BJ (cell line): ENCODE results near the gene MOGAT2. TPM values are rescaled to one million over a fixed set of nuclear protein-coding genes. Genes with fewer than 3 reads are reported as not detected.
"Not testable (repeated sequence)": the region's sequence is repeated elsewhere in the genome, so short reads cannot be mapped to it uniquely, and the experiment has no call there.

Source experiments
- CTCF ChIA-PET: fragments of 350-600 bp; formaldehyde crosslinking; extraction: SDS; loops from one replicate; lab custom pipeline; 2021; ENCODE audit warnings: antibody characterized with exemption, inconsistent platforms; lab: Yijun Ruan, JAX
- POLR2A ChIA-PET: fragments of 300-600 bp; sonication (Branson Sonifier 250); formaldehyde crosslinking; extraction: SDS; loops from one replicate; lab custom pipeline; 2021; ENCODE audit warnings: antibody characterized with exemption; lab: Charles Lee
- DNase-seq: peaks from one replicate; pipeline ENCODE4 v3.0.0-alpha.2; 2011; ENCODE audit warnings: low read depth
- H3K27me3 ChIP-seq: 2 replicates; pipeline ENCODE4 v1.6.0; 2011; ENCODE audit warnings: low read length; ENCODE audit not compliant: control insufficient read depth, insufficient read depth
- H3K36me3 ChIP-seq: 2 replicates; pipeline ENCODE4 v1.5.1; 2011; ENCODE audit warnings: low read length; ENCODE audit not compliant: control insufficient read depth, insufficient read depth
- H3K4me3 ChIP-seq: 2 replicates; pipeline ENCODE4 v1.5.1; 2011; ENCODE audit warnings: low read depth, mild to moderate bottlenecking, control low read depth, low read length
- polyA plus RNA-seq: library from polyadenylated mRNA; depleted of rRNA; stranded (reverse); fragments of >200 nt; gene quantifications from 2 replicates; pipeline ENCODE4 v1.2.3, GENCODE V29; 2011
- TF ChIP-seq, protein P1 (sequence below): IDR thresholded peaks from 2 replicates; pipeline ENCODE4 v1.5.1; 2011; ENCODE audit warnings: low read depth, mild to moderate bottlenecking, control low read depth, inconsistent platforms, low read length, moderate library complexity; ENCODE audit not compliant: insufficient read depth

MOGAT2 gene
- polyA plus RNA-seq, 1 experiment, result not detected

DNA sequence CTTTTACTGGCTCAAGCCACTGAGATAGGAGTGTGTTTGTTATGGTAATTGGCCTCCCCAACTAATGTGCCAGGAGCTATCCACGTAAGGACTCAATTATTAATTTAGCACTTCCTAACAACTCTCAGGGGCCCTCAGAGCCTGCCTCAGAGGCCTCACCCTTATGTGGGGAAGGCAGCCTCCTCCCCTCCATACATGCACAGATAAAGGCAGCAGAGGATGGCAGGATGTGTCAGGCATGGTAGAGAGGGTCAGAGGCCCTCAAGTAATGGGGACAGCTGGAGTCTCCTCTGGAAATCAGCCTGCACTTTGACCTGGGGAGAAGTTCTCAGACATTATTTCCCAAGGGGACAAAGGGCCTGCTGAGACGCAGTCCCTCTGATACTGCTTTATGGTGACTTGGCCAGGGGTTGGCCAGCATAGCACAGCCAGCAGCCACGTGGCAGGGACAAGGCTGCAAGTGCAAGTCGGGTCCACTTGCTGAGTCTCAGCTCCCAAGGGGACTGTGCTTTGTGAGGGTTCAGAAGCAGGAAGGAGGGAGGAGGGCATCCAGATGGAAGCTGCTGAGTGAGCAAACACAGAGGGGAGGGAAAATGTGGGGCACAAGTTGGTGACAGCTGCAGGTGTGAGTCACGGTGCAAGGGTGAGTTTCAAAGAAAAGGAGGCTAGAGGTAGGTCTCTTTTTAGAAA lies 17.0 kb downstream of the MOGAT2 start:
- H3K27me3 ChIP-seq, result peaks cover 9% of the 10 kb centered on the region
- ChIA-PET CTCF (interaction anchor here (1.0 kb wide), 1 partner anchor 29 kb away, joined by 3 read pairs; no protein-coding TSS in a partner anchor), POLR2A (interaction anchor here (0.5 kb wide), 1 partner anchor 116 kb away, joined by 3 read pairs; no protein-coding TSS in a partner anchor)
- H3K4me3 ChIP-seq, result no peak overlapping the region
- TF ChIP-seq, protein P1, sequence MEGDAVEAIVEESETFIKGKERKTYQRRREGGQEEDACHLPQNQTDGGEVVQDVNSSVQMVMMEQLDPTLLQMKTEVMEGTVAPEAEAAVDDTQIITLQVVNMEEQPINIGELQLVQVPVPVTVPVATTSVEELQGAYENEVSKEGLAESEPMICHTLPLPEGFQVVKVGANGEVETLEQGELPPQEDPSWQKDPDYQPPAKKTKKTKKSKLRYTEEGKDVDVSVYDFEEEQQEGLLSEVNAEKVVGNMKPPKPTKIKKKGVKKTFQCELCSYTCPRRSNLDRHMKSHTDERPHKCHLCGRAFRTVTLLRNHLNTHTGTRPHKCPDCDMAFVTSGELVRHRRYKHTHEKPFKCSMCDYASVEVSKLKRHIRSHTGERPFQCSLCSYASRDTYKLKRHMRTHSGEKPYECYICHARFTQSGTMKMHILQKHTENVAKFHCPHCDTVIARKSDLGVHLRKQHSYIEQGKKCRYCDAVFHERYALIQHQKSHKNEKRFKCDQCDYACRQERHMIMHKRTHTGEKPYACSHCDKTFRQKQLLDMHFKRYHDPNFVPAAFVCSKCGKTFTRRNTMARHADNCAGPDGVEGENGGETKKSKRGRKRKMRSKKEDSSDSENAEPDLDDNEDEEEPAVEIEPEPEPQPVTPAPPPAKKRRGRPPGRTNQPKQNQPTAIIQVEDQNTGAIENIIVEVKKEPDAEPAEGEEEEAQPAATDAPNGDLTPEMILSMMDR, result no peak
- H3K36me3 ChIP-seq, result no peaks in the 10 kb centered on the region
- no peak for DNase-seq

DNA sequence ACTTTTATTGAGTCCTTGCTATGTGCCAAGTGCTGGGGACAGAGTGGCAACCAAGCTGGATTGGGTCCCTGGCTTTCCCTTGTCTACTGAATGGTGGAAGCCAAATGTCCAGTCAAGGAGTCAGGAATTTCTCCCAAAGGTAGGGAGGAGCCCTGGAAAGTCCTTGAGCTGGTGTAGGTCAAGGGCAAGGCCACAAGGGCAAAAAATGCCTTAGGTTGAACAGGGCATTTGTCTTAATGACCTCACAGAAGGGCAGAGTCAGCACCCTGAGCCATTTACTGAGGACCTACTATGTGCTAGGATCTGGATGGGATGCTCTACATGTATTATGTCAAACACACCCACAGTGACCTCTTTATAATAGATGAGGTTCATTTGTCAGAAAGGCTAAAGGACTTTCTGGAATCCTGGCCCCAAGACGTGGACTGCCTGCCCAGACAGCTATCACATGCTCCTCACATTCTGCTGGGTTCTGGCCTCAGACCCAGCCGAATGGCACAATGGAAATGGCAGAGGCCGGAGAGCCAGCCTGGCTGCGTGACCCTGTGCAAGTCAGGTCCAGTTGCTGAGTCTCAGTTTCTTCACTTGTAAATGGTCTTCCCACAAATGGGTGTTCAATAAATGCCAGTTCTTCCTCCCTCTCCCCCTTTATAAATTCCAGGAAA lies 17.7 kb downstream of the MOGAT2 start:
- TF ChIP-seq, protein P1, result no peak
- Histone ChIP-seq H3K4me3 (no peak overlapping the region), H3K27me3 (peaks cover 9% of the 10 kb centered on the region), H3K36me3 (no peaks in the 10 kb centered on the region)
- ChIA-PET POLR2A (no interaction called here), CTCF (interaction anchor here (0.6 kb wide), 1 partner anchor 28 kb away, joined by 3 read pairs; no protein-coding TSS in a partner anchor)
- no peak for DNase-seq

DNA sequence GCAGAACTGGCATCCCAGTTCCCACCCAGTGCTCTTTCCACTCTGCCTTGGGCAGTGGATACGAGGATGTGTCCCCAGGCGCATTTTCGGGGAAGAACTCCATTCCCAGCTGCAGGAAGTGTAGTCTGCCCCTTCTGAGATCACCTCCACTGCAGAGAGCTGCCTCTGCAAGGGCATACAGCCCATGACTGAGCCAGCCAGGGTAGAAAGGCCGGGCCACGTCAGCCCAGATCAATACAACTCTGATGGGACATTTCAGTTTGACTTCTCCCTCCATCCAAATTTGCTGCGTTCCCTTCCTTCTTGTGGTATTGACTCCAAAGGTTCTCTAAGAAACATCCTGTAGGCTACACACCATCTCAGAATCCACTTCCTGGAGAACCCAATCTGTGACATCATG lies 19.7 kb downstream of the MOGAT2 start:
- POLR2A ChIA-PET, result no interaction called here
- TF ChIP-seq, protein P1, result no peak
- DNase-seq, result no peak
- CTCF ChIA-PET, result interaction anchor here (0.9 to 1.3 kb wide), 2 partner anchors 14 to 23 kb away, joined by 3 read pairs; no protein-coding TSS in a partner anchor
- Histone ChIP-seq H3K4me3 (no peak overlapping the region), H3K27me3 (peaks cover 10% of the 10 kb centered on the region), H3K36me3 (no peaks in the 10 kb centered on the region)

DNA sequence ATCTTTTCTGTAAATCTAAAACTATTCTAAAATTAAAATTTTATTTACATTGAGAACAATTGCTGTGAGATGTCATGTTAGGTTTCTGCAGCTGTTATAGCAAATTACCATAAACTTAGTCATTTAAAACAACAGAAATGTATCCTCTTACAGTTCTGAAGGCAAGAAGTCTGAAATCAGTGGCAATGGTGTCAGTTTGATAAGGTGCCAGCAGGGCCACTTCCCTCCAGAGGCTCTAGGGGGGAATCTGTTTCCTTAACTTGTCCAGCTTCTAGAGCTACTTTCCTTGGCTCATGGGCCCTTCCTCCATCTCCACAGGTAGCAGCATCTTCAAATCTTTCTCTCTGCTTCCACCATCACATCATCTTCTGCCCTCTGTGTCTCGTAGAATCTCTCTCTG lies 23.0 kb downstream of the MOGAT2 start:
- Histone ChIP-seq H3K27me3 (peaks cover 9% of the 10 kb centered on the region), H3K4me3 (no peak overlapping the region), H3K36me3 (no peaks in the 10 kb centered on the region)
- TF ChIP-seq, protein P1, result no peak
- POLR2A ChIA-PET, result interaction anchor here (0.7 kb wide), 1 partner anchor 158 kb away, joined by 3 read pairs; no protein-coding TSS in a partner anchor
- CTCF ChIA-PET, result no interaction called here
- no peak for DNase-seq

DNA sequence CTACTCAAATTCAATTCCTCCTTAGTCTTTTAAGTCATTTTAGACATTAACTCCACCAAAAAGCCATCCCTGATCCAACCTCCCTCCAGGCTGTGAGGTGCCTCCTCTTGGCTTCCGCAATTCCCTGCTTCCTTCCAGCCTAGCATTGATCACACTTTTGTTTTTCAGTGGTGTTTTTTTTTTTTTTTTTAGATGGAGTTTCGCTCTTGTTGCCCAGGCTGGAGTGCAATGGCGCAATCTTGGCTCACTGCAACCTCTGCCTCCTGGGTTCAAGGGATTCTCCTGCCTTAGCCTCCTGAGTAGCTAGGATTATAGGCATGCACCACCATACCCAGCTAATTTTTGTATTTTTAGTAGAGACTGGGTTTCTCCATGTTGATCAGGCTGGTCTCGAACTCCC lies 25.5 kb downstream of the MOGAT2 start:
- H3K4me3 ChIP-seq, DNase-seq, H3K27me3 ChIP-seq, H3K36me3 ChIP-seq, POLR2A ChIA-PET: not testable (repeated sequence)
- CTCF ChIA-PET, result interaction anchor here (1.1 kb wide), 1 partner anchor 15 kb away, joined by 3 read pairs; no protein-coding TSS in a partner anchor
